GM23248 (cell line): ENCODE results near the gene ATP6V1G3.

Experiments
- EZH2 ChIP-seq: fragments of 200-600 bp; sonication (generic); IDR thresholded peaks from 2 replicates; pipeline ENCODE4 v1.6.1; 2018; ENCODE audit warnings: antibody characterized with exemption, mild to moderate bottlenecking; ENCODE audit not compliant: insufficient read depth, poor library complexity, severe bottlenecking
- EZH2phosphoT487 ChIP-seq: fragments of 200-600 bp; sonication (generic); IDR thresholded peaks from 2 replicates; pipeline ENCODE4 v1.6.1; 2018; ENCODE audit warnings: antibody characterized with exemption, moderate library complexity, mild to moderate bottlenecking, low read depth; ENCODE audit not compliant: insufficient read depth

GRCh38 chr1:198491028-198491427, 49.5 kb downstream of the ATP6V1G3 start:
- no peak for TF ChIP-seq EZH2
- TF ChIP-seq EZH2phosphoT487 = no peak
